ENCODE data around the gene NOL4L.
"Not testable (repeated sequence)": the region's sequence is repeated elsewhere in the genome, so short reads cannot be mapped to it uniquely, and the experiment has no call there.

GRCh38 chr20:32594669-32595068, 9.5 kb upstream of the NOL4L start:
- TF ChIP-seq CTCF, POLR2A (IDR thresholded peaks at IDR 0.05): not testable (repeated sequence)
